GM18951 (cell line): ENCODE results near the gene ICE1.
"Not testable (repeated sequence)": the region's sequence is repeated elsewhere in the genome, so short reads cannot be mapped to it uniquely, and the experiment has no call there.

Experiments
- POLR2A ChIP-seq: IDR thresholded peaks from 4 replicates; pipeline ENCODE4 v1.6.1; 2011; ENCODE audit warnings: mild to moderate bottlenecking; ENCODE audit not compliant: insufficient read length, insufficient read depth; ENCODE audit errors: extremely low read depth
- in situ Hi-C: fragments of 300-500 bp; cut with MboI; formaldehyde crosslinking; loops from one replicate; pipeline ENCODE4 v1.12.0; 2022; ENCODE audit warnings: low sequenced_read_pairs, mixed read lengths, inconsistent platforms; ENCODE audit not compliant: unreplicated experiment

Gene ICE1

DNA sequence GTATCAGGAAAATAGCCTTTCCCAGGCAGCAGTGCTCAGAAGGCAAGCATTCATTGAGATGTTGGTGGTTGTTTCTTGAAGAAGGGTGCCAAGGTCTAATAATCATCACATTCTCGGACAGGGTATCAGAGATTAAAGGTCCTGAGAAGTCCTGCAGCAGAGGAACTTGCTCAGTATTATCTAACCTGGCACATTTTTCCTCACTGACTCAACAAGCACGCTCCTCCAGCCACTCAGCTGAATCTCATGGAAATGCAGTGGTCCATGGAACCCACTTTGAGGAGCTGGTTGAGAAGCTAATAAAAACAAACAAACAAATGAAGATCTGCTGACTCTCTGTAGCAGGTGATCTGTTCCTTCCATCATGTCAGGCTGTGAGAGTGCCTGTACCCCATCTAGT, 35.3 kb upstream of the ICE1 start:
- in situ Hi-C loops, result no loop called here
- no peak for TF ChIP-seq POLR2A

DNA sequence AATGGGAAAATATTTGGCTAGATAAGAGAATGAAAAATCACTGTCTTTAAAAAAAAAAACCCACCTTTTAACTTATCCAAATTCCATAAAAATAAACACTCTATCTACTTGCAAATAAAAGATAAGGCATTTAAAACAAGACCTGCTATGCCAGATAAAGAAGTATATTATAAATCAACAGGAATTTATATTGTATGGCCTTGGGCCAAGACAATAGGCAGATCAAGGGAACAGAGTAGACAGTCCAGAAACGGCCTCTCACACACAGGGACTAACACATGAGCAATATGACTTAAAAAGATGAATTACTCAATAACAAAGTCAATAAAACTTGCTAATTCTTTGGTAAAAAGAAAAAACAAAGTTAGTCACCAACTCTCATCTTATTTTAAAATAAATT, 34.7 kb upstream of the ICE1 start:
- TF ChIP-seq POLR2A, result no peak
- in situ Hi-C loops, result no loop called here

DNA sequence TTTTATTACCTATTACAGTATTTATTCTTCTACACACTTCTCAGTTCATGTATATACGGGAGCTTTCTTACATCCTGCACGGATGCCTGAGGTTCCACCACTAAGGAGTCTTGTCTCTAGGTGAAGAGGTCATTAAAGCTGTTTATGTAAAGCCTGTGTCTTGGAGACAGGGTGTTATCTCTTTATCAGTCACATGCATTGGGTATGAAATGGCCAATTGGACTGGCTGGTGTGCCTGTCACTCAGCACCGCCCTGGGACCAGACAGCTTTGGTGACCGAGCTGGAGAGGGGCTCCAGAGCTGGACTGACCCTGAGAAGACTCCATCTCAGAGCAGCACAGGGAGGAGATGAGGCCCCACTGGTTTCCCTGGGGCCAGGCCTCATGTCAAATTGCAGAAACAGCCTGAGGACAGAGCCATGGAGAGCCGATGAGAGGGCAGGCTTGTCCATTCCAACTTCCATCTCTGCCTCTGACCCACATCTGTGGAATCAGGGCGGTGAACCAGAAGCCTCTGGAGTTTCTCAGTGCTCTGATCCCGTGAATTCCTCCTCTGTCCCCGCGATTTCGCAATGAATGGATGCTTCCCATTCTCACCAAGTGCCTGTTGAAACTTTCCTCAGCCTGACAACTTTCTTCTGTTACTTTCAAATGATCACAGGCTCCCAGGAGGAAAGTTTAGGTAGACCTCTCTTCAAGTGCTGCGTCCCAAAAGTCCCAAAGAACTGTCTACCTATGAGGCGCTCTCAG, 32.2 kb upstream of the ICE1 start:
- in situ Hi-C loops, result not testable (repeated sequence)

DNA sequence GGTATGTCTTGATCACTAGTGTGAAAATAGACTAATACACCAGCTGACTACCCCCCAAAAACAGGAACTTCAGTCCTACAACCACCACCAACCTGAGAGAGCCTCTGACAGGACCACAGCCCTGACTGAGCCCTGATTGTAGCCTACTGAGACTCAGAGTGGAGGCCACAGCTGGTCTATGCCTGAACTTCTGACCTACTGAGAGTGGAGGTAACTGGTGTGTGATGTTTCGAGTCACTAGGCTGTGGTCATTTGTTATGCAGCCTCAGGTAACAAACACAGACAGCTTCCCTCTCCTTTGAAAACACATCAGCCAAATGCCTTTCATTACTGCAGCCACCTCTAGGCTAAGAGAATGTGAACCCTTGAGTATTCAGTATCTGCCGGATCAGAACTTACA, 30.0 kb upstream of the ICE1 start:
- in situ Hi-C loops, result not testable (repeated sequence)

DNA sequence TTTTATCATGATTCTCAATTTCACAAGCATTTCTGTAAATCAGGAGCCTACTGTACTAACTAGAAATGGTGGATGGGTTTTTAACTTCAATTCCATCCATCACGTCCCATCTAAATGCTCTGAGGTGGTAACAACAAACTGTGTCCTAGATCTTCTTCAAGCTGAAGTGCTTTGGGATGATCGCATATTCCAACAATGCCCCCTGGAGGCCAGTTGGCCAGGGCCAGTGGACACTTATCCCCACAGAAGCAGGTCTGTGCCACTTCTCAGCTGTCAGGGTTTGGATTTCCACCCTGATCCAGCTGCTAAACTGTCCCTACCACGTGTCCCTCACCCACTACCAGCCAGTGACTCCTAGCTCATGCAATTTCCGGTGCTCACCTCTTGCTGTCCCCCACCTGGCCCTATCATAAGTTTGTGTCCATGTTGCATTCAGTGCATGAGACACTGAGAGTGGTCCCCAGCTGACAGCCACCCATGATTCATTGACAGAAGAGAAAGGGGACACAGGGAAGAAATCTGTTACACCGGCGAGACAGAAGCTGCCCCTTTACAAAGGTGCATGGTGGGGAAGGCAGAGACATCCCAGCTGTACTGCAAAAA, 28.0 kb upstream of the ICE1 start:
- in situ Hi-C loops, result not testable (repeated sequence)

DNA sequence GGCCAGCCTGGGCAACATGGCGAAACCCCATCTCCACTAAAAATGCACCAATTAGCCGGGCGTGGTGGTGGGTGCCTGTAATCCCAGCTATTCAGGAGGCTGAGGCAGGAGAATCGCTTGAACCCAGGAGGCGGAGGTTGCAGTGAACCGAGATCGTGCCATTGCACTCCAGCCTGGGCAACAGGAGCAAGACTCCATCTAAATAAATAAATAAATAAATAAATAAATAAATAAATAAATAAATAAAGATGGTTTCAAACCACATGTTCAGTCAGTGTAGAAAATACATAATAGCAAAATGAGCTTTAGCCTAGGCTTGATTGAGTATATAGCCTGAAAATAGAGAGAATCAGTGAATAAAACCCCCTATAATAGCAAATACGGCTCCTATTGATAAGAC, 27.4 kb upstream of the ICE1 start:
- in situ Hi-C loops, result not testable (repeated sequence)

DNA sequence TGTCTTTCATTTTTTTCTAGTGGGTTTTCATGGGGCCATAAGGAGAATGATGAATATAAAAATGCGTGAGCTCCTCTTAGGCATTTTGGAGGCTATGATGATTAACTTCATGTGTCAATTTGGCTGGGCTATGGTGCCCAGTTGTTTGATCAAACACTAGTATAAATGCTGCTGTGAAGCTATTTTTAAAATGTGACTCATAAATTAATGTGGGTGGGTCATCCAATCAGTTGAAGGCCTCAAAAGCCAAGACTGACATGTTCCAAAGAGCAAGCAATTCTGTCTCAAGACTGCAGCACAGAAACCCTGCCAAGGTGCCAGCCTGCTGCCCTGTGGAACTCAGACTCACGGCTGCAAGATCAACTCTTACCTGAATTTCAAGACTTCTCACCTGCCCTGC, 24.4 kb upstream of the ICE1 start:
- in situ Hi-C loops, result no loop called here
- TF ChIP-seq POLR2A, result no peak

DNA sequence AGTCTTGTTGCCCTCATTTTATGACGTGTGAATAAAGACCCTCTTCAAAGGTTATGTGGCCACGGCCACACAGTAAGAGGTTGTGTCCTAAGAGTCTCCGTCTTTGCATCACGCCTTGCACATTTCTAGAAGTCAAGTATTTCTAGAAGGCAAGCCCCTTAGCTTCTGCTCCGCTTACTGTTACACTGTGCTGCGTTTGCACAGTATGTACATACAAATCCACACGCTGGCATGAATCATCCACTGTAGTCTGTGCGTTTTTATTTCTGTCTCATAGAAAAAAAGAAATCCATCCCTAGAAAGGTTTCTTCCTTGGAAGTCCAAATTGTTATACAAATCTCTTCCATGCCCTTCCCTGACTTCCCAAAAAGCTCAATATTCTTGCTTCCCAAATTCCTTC, 21.4 kb upstream of the ICE1 start:
- in situ Hi-C loops, result loop anchor here (25.0 kb wide), 1 partner anchor 514 kb away; no protein-coding TSS in a partner anchor

DNA sequence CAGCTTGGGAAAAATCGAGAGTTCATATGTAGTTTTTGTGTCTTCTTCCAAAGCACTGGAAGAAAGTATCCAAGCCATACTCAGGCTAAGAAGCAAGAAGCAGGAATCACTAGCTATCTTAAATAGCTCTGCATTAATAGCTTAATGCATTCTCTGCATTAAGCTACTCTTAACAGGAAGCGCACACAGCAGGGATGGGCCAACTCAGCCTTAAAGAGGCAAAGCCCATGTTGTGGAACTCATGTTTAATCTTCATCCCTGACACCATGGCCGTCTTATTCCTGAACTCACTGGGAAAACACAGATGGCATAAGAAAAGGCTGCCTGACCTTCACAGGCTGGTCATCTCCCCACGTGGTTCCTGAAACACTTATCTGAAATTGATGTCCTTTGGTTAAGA, 18.7 kb upstream of the ICE1 start:
- TF ChIP-seq POLR2A, result no peak
- in situ Hi-C loops, result loop anchor here (25.0 kb wide), 1 partner anchor 516 kb away; no protein-coding TSS in a partner anchor

More for the DNA sequence above, 21.4 kb upstream of the ICE1 start:
- TF ChIP-seq POLR2A, result no peak

DNA sequence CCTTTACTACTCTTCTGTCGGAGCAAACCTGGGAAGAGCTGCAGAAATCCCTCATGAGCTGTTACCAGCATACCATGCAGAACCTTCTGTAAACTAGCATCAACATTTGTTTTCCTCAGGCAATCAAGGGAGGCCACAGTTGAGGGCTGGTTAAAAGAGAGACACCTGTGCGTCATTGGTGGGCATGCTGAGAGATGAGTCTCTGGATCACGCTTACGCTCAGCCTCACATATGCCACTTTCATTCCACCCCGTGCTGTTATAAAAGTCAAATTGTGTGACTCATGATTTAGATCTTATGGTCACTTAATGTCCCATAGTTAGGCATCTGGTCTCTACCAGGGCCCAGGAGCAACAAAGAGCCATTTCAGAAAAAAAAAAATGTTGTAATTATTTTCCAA, 18.1 kb upstream of the ICE1 start:
- no peak for TF ChIP-seq POLR2A
- in situ Hi-C loops, result loop anchor here (25.0 kb wide), 1 partner anchor 517 kb away; no protein-coding TSS in a partner anchor

DNA sequence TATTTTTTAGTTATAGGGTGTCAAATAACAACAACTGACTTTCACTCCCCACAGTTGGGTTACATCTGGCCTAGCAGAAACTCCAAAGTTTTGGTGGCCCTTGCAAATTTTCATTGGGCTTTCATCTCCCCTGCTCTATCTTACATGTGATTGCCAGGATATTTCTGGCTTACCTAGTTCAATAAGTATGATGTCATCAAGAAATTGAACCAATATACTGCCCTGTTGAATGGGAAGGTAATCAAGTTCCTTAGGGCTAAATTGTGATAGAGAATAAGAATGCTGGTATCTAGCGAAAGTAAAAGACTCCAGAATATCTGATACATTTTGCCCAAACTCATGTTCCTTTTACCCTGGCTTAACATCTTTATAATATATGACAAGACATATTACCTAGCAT, 17.0 kb upstream of the ICE1 start:
- TF ChIP-seq POLR2A, result no peak
- in situ Hi-C loops, result loop anchor here (25.0 kb wide), 1 partner anchor 518 kb away; no protein-coding TSS in a partner anchor

DNA sequence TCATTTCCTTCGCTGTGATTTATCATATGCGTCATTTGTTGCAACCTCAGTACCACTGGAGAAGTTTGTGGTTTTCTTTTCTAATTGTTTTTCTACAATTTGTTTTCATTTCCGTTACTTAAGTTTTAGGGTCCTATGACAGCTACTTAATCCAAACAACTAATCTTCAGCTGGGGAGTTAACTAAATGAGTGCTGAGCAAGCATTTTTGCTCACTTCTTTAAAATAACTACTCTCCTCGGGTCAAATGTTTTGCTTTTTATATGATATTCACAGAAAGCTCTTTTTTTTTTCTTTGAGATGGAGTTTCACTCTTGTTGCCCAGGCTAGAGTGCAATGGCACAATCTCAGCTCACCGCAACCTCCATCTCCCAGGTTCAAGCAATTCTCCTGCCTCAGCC, 14.6 kb upstream of the ICE1 start:
- in situ Hi-C loops, result loop anchor here (25.0 kb wide), 1 partner anchor 521 kb away; no protein-coding TSS in a partner anchor
- TF ChIP-seq POLR2A, result no peak

DNA sequence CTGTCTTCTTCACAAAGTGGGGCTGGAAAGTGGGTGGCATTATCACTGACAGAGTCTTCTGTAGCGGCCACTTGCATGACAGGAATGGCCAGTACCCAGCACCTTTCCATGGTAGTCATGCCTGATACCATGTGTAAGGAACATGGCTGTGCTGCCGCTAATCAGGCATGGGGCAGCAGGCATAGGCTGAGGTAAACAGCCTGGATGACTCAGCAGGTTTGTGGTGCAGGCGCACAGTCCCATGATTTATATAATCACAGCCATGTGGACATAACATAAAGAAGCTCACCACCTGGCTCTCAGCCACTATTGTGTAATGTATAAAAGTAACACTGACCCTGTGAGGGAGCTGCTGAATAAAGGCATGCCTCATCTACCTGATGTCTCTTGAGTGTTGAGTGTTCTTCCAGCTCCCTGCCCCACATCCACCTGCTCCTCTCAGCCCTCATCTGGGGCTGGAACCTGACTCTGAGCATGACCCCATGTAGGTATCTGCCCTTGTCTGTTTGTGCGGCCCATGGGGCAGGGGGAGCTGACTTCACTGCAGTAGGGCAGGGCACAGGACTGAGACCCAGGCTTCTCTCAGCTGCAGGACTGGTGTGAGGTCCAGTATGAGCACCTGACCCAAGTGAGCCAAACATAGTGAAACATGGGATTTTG, 13.2 kb upstream of the ICE1 start:
- no peak for TF ChIP-seq POLR2A
- in situ Hi-C loops, result loop anchor here (25.0 kb wide), 1 partner anchor 522 kb away; no protein-coding TSS in a partner anchor

DNA sequence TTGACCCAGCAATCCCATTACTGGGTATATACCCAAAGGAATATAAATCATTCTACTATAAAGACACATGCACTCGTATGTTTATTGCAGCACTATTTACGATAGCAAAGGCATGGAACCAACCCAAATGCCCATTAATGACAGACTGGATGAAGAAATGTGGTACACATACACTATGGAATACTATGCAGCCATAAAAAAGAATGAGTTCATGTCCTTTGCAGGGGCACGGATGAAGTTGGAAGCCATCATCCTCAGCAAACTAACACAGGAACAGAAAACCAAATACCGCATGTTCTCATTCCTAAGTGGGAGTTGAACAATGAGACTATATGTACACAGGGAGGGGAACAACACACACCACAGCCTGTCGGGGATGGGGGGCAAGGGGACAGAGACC, 8.6 kb upstream of the ICE1 start:
- in situ Hi-C loops, result loop anchor here (10.0 to 25.0 kb wide), 2 partner anchors 269 to 527 kb away; partner anchors contain the start of gene ADAMTS16
